IPS-18c (cell line): Measurements from ENCODE around the gene JADE2.
"Not testable (repeated sequence)": the region's sequence is repeated elsewhere in the genome, so short reads cannot be mapped to it uniquely, and the experiment has no call there.

Experiments used
- H3K4me3 ChIP-seq: 2 replicates; pipeline ENCODE4 v1.7.0; 2013; ENCODE audit warnings: low read depth, mild to moderate bottlenecking, low read length, moderate library complexity; ENCODE audit not compliant: insufficient read depth
- H3K9me3 ChIP-seq: one replicate; pipeline ENCODE4 v1.6.1; 2013; ENCODE audit warnings: mild to moderate bottlenecking, low read length, moderate library complexity; ENCODE audit not compliant: control insufficient read depth, insufficient read depth

The JADE2 gene

DNA sequence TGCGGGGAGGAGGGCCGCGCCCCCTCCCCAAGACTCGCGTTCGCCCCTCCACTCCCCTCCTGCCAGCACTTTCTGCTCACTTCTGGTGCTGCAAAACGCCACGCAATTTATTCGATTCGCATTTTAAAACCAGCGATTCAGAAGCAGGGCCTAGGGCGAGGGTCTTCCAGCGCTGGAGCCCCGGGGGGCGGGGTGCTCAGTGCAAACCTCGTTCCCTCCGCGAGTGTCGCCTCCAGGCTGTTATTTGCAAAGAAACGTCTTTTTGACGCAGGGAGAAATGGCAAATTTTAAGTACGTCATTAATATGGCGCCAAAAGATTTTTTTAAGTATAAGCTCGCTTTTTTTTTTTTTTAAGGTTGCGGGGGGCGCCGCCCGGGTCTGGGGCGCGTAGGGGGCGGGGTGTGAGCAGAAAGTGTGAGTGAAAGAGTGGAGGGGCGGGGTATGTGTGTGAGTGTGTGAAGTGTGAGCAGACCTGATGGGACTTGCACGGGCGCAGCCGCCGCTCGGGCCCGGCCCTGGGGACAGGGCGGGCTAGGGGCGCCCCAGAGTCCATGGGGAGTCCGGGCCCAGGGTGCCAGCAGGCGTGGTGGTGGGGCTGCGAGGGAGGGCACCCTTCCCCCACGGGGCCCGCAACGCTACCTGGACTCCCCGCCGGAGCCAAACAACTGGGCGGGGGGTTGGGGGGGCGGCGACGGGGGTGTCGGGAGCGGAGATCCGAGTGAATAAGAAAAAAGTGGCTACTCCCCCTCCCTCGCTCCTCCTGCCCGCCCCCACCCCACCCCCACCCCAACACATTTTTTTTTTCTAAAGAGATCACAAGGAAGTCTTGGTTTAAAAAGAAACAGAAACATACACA lies at the start of gene JADE2:
TSS of gene JADE2 (plus strand) at position 845 of the 857 bp plus-strand sequence. CDS start 10,188 bp downstream, outside the sequence.
- H3K4me3 ChIP-seq, result peak within 1 kb of the TSS; percentile 85

DNA sequence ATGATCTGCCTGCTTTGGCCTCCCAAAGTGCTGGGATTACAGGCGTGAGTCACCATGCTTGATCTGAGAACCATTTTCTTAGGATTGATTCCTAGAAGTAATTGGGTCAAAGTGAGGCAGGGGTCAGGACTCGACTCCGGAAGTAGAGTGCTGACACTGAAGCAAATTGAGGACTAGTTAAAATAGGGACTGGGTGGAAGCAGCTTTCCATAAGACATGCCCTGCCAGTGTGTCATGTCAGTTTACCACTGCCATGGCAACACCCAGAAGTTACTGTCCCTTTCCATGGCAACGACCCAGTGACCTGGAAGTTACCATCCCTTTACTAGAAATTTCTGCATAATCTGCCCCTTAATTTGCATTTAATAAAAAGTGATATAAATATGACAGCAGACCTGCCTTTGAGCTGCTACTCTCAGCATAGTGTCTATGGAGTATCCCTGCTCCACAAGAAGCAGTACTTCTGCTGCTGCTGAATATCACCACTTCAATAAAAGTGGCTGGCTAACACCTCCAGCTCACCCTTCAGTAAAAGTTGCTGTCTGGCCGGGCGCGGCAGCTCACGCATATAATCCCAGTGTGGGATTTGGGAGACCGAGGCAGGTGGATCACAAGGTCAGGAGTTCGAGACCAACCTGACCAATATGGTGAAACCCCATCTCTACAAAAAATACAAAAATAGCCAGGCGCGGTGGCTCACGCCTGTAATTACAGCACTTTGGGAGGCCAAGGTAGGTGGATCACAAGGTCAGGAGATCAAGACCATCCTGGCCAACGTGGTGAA lies 47.8 kb upstream of the JADE2 start:
- peaks cover 2% of the 10 kb centered on the region for H3K9me3 ChIP-seq
- no peak overlapping the region for H3K4me3 ChIP-seq

More for the DNA sequence above, at the start of gene JADE2:
- no peaks in the 10 kb centered on the region for H3K9me3 ChIP-seq

DNA sequence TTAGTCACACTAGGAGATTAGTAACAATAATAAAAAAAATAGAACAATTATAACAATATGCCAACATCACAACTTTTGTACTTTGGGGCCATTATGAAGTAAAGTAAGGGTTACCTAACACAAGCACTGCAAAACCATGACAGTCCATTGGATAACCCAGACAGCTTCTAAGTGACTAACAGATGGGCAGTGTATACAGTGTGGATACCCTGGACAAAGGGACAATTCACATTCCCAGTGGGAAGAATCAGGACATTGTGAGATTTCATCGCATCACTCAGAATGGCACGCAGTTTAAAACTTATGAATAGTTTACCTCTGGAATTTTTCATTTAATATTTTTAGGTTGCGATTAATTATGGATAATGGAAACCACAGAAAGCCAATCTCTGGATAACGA lies 45.6 kb upstream of the JADE2 start:
- Histone ChIP-seq H3K9me3 (peaks cover 2% of the 10 kb centered on the region), H3K4me3 (no peak overlapping the region)

DNA sequence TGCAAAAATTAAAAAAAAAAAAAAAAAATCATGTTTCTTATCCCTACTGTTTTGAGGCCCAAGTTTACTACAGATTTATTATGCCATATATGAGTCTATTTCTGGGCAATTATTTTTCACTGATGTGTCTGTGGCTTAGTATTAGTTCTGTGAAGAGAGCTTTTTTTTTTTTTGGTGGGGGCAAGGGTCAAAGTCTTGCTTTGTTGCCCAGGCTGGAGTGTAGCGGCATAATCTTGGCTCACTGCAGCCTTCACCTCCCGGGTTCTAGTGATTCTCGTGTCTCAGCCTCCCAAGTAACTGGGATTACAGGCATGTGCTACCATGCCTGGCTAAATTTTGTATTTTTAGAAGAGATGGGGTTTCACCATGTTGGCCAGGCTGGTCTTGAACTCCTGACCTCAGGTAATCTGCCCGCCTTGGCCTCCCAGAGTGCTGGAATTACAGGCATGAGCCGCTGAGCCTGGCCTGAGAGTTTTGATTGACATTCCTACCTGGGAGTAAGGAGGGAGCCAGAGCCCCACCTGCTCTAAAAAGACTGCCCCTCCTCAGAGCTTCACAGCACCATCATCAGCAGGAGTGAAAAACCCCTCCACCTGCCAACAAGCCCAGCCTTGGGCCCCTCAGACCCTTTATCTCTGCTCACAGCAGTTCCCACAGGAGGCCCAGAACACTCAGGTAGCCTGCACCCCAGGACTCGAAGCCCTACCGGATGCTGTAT lies 36.1 kb upstream of the JADE2 start:
- no peak overlapping the region for H3K4me3 ChIP-seq
- H3K9me3 ChIP-seq, result no peaks in the 10 kb centered on the region

DNA sequence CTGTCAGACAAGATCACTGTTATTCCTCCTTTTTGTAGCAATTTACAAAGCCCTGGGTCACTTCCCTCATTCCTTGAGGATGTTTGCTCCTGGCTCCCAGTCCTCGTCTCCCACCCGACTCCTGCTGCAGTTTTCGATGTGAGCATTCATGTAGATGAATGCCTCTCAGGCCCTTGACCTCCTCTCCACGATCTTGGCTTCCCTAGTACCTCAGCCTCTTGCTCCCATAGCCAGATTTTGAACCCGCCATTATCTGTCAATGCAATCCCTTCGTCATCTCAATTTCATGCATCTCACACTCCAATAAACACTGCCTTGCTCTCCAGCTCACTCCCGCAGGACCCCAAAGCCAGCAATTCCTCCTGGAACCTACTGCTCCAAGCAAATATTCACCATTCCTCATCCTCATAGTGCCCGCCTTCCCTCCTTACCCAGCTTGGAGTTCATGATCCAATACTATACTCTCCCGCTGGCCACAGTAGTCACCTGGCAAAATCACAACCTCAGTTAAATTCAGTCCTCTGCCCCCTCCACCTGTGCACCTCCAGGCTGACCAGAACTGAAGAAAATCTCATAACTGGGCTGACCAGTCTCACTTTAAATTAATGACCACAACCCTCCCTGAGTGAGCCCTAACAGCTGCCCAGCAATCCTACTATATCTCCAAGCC lies 35.1 kb upstream of the JADE2 start:
- Histone ChIP-seq H3K4me3 (no peak overlapping the region), H3K9me3 (no peaks in the 10 kb centered on the region)

DNA sequence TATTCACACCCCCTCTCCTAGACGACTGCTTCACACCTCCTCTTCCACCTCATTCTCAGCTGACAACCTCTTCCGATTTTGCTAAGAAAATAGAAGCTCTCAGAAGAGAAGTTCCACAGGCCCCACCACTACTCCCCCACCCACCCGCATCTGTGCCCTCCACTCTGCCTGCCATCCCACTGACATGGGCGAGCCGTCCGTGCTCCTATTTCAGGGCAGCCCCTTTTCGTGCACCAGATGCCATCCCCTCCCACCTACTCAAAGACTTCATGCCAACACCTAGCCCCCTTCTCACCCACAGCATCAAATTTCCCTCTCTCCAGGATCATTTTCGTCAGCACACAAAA lies 34.6 kb upstream of the JADE2 start:
- Histone ChIP-seq H3K4me3 (no peak overlapping the region), H3K9me3 (no peaks in the 10 kb centered on the region)

DNA sequence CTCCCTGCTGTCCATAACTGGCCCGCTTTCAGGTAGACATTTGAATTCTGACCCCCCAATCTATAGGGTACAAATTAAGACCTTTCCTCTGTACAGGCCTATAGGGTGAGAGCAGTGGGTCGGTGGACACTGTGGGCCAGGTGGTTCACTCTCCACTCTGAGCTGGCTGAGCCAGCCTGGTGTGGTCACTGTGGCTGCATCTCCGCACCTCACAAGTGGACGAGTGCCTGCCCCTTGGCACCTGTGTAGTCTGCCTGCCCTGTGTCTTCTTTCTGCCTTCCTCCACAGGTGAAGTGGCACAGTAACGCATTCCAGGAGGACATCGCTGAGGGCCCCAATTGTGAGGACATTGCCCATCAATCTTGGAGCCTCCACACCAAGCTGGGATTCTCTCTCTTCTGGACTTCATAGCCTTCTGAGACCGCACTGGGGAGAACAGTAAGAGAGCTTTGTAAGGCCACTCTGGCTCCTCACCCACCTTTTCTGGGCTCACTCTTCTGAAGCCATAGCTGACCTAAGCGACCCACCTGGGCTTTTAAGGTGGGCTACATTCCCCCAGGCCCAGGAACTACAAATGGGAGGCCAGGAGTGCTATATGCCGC lies 33.5 kb upstream of the JADE2 start:
- no peak overlapping the region for H3K4me3 ChIP-seq
- H3K9me3 ChIP-seq, result no peaks in the 10 kb centered on the region

DNA sequence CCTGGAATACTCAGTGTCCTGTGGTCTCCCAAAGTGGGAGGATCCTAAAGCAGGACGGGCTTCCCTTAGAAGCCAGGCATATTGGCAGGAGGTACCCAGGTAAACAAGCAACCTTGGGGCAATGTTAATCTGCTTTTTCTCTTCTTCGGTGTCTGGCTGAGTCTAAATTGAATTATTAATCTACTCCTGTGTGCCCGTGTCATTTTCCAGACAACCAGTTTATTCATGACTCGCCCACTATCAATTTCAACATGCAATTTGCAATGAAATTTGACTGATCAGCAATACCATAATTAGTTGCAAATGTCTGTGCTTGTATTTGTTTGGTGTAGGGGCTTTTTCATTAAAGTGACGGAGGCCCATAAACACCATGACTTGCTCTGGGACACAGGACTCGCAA lies 32.9 kb upstream of the JADE2 start:
- Histone ChIP-seq H3K4me3 (no peak overlapping the region), H3K9me3 (no peaks in the 10 kb centered on the region)

DNA sequence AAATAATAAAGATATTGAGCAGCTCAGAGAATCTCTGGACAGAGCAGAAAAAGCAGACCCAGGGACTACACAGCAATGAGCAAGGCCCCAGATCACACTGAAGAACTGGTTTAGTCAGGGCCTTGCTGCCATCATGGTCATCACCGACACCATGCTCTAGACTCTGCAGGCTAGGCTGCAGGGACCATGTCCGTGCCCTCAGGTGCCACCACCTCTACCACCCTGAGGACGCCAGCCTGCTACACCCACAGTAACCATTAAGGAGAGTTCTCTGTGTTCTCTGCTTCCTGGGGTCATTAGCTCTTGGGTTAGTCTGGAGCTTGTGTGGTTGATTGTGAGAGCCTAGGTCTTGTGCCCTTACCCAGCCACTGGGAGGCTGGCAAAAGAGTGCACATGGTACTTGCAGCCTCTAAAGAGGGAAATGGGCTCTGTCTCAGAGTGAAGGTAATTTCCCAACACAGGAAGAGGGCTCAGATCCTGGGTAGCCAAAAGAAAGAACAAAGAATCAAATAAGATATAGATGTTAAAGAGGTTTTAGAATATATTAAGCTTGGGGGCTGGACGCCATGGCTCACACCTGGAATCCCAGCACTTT lies 31.9 kb upstream of the JADE2 start:
- H3K9me3 ChIP-seq, result no peaks in the 10 kb centered on the region

DNA sequence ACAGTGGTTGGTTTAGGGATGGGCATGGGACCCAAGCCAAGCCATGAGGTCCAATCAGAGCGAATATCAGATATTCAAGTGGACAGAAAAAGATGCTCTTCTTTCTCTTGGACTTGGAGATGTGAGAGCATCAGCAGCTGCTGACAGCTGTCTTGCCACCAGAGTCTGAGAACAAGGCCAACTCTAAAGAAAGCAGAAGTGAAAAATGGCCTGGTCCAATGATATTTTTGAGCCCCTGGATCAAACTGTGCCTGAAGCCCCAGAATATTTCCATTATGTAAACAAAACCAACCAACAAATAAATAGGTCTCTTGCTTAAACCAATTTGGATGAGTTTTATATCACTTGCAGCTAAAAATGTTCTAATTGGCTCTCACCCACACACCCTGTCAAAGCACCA lies 30.7 kb upstream of the JADE2 start:
- no peak overlapping the region for H3K4me3 ChIP-seq
- H3K9me3 ChIP-seq, result no peaks in the 10 kb centered on the region

More for the DNA sequence above, 31.9 kb upstream of the JADE2 start:
- H3K4me3 ChIP-seq, result no peak overlapping the region

DNA sequence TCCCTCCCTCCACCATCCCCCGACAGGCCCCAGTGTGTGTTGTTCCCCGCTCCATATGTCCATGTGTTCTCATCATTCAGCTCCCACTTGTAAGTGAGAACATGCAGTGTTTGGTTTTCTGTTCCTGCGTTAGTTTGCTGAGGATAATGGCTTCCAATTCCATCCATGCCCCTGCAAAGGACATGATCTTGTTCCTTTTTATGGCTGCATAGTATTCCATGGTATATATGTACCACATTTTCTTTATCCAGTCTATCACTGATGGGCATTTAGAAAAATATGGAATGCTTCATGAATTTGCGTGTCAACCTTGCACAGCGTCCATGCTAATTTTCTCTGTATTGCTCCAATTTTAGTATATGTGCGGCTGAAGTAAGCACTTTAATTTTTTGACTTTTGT lies 25.6 kb upstream of the JADE2 start:
- not testable (repeated sequence) for H3K9me3 ChIP-seq, H3K4me3 ChIP-seq

DNA sequence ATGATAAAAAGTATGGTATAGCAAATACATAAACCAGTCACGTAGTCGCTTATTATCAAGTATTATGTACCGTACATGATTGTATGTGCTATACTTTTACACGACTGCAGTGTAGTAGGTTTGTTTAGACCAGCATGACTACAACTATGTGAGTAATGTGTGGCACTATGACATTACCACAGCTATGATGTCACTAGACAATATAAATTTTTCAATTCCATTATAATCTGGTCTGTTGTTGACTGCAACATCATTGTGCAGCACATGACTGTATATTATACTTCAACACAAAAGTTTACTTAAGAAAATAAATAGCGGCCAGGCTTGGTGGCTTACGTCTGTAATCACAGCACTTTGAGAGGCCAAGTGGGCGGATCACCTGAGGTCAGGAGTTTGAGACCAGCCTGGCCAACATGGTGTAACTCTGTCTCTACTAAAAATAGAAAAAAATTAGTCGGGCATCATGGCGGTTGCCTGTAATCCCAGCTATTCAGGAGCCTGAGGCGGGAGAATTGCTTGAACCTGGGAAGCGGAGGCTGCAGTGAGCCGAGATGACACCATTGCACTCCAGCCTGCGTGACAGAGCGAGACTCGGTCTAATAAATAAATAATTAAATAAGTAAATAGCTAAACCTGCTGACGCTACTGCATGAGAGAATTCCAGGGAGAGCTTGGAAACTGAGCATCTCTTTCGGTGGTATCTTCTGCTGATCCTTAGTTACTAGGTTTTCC lies 24.6 kb upstream of the JADE2 start:
- Histone ChIP-seq H3K9me3 (no peaks in the 10 kb centered on the region), H3K4me3 (no peak overlapping the region)

DNA sequence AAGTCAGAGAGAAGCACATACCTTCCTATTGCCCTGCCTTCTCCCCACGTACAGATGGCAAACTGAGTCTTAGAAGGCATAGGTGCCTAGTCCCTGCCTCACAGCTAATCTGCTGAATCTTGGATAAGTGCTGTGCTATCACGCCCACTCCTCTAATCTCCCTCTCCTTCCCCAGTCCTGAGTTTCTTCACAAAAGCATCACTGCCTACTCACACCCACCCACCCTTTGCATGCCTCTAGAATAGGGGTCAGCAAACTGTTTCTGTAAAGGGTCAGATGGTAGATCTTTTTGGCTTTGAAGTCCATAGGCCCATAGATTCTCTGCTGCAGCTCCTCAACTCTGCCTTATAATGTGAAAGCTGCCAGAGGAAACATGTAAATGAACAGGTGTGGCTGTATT lies 23.2 kb upstream of the JADE2 start:
- Histone ChIP-seq H3K9me3 (no peaks in the 10 kb centered on the region), H3K4me3 (no peak overlapping the region)

DNA sequence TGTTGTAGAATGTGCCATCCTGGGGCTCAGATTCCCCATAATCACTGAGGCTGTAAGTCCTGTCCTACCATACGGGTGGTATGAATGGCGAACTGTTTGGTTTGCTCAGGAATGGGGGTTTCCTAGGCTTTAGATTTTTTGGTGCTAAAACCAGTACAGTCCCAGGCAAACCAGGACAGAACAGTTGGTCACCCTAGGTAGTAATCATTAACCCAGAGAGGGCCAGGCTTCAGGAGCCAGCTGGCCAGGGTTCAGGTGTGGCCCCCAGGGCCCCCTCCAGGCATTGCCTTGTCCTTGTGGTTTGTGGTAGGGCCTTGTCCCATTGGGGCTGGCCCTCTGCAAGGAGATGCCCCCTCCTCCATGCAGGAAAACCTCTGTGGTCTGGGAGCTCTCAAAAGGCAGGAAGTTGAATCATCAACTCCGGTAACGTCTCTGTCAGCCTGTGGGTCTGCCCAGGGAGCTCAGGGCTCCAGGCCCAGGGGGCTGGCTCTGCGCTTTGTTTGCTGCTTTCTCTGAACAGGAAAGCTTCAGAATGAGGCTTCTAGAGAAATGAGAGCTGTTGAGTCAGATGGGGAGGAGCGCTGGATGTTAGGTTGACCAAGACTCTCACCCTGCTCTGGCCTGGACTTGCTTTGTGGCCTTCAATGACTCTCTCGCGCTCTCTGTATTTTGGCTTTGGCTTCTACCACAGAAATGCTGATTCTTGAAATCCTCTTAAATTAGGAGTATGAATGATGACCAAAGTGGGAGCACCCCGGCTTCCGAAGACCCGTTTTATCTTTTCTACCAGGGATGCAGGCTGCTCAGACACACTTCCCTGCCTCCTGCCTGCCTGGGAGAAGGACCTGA lies 22.2 kb upstream of the JADE2 start:
- no peaks in the 10 kb centered on the region for H3K9me3 ChIP-seq
- H3K4me3 ChIP-seq, result no peak overlapping the region

DNA sequence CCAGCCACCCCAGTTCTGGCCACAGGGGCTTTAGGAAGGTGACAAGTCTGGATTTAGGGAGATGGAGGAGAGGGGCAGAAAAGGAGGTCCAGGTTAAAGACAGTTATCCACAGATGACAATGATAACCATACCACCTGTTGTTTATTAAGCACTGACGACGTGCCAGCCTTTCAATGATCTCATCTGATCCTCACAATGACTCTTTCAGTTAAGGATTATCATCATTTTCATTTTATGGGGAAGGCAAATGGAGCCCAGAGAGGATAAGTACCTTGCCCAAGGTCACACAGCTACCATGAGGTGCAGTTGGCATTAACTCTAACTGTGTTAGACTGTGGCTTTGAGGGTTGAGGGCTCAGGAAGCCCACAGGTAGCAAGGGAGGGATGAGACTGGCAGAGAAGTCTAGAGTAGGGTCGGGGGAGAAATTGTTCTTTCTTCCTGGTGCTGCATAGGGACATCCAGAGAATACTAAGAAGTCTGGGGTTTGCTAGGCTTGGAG lies 21.5 kb upstream of the JADE2 start:
- no peak overlapping the region for H3K4me3 ChIP-seq

More for the DNA sequence above, 21.5 kb upstream of the JADE2 start:
- no peaks in the 10 kb centered on the region for H3K9me3 ChIP-seq
